Measurements from ENCODE around the gene SOX10. TPM values are rescaled to one million over a fixed set of nuclear protein-coding genes. Genes with fewer than 3 reads are reported as not detected.

Gene SOX10
- total RNA-seq, 1 experiment from 2014 or later, result not detected

GRCh38 chr22:37982938-37983859, 1.2 kb downstream of the SOX10 start:
- CTCF ChIA-PET, result no interaction called here
- TF ChIP-seq, protein P1, sequence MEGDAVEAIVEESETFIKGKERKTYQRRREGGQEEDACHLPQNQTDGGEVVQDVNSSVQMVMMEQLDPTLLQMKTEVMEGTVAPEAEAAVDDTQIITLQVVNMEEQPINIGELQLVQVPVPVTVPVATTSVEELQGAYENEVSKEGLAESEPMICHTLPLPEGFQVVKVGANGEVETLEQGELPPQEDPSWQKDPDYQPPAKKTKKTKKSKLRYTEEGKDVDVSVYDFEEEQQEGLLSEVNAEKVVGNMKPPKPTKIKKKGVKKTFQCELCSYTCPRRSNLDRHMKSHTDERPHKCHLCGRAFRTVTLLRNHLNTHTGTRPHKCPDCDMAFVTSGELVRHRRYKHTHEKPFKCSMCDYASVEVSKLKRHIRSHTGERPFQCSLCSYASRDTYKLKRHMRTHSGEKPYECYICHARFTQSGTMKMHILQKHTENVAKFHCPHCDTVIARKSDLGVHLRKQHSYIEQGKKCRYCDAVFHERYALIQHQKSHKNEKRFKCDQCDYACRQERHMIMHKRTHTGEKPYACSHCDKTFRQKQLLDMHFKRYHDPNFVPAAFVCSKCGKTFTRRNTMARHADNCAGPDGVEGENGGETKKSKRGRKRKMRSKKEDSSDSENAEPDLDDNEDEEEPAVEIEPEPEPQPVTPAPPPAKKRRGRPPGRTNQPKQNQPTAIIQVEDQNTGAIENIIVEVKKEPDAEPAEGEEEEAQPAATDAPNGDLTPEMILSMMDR (IDR thresholded peaks at IDR 0.05; ENCODE audit: insufficient read depth in 1 of 2, low read depth in 1 of 2, low read length in 1 of 2, severe bottlenecking in 1 of 2, unreplicated experiment in 1 of 2), result peak in 1 of 2 experiments; percentile 16
- no peak for DNase-seq
- intact Hi-C loops (cut with micrococcal nuclease; ENCODE audit: unreplicated experiment), result no loop called here
- Histone ChIP-seq H3K27me3 (replicated peaks; ENCODE audit: control insufficient read depth, insufficient read depth, low read length) (no peaks in the 10 kb centered on the region), H3K4me1 (no peaks in the 10 kb centered on the region), H3K9me3 (no peaks in the 10 kb centered on the region), H3K36me3 (ENCODE audit: control insufficient read depth, insufficient read depth, low read length) (no peaks in the 10 kb centered on the region), H3K4me3 (ENCODE audit: low read depth, low read length) (no peak overlapping the region)
- BruUV-seq (replicated peaks), result no TSS peak
- Mint-ChIP-seq H3K36me3 (ENCODE audit: insufficient read depth, unreplicated experiment) (peaks cover 4% of the 10 kb centered on the region), H3K4me1 (ENCODE audit: low read depth, unreplicated experiment) (no peaks in the 10 kb centered on the region), H3K27ac (ENCODE audit: unreplicated experiment) (no peak overlapping the region), H3K27me3 (ENCODE audit: insufficient read depth, unreplicated experiment) (no peaks in the 10 kb centered on the region), H3K9me3 (ENCODE audit: unreplicated experiment) (no peaks in the 10 kb centered on the region), H3K4me3 (ENCODE audit: unreplicated experiment) (no peak overlapping the region)
- POLR2A ChIA-PET, result no interaction called here

GRCh38 chr22:37982151-37982785, 2.1 kb downstream of the SOX10 start:
- Histone ChIP-seq H3K4me3 (ENCODE audit: low read depth, low read length) (no peak overlapping the region), H3K27me3 (replicated peaks; ENCODE audit: control insufficient read depth, insufficient read depth, low read length) (no peaks in the 10 kb centered on the region), H3K9me3 (no peaks in the 10 kb centered on the region), H3K36me3 (ENCODE audit: control insufficient read depth, insufficient read depth, low read length) (no peaks in the 10 kb centered on the region), H3K4me1 (no peaks in the 10 kb centered on the region)
- TF ChIP-seq, protein P1 (IDR thresholded peaks at IDR 0.05; ENCODE audit: insufficient read depth in 1 of 2, low read depth in 1 of 2, low read length in 1 of 2, severe bottlenecking in 1 of 2, unreplicated experiment in 1 of 2), result no peak
- no peak for DNase-seq
- intact Hi-C loops (cut with micrococcal nuclease; ENCODE audit: unreplicated experiment), result no loop called here
- H3K27me3 Mint-ChIP-seq (ENCODE audit: insufficient read depth, unreplicated experiment), result no peaks in the 10 kb centered on the region
- BruUV-seq (replicated peaks), result no TSS peak
- no peak overlapping the region for H3K4me3 Mint-ChIP-seq (ENCODE audit: unreplicated experiment)
- no peaks in the 10 kb centered on the region for H3K9me3 Mint-ChIP-seq (ENCODE audit: unreplicated experiment)
- ChIA-PET POLR2A (no interaction called here), CTCF (no interaction called here)
- H3K36me3 Mint-ChIP-seq (ENCODE audit: insufficient read depth, unreplicated experiment), result peaks cover 4% of the 10 kb centered on the region
- H3K4me1 Mint-ChIP-seq (ENCODE audit: low read depth, unreplicated experiment), result no peaks in the 10 kb centered on the region
- H3K27ac Mint-ChIP-seq (ENCODE audit: unreplicated experiment), result no peak overlapping the region

GRCh38 chr22:37981282-37982011, 2.9 kb downstream of the SOX10 start:
- Histone ChIP-seq H3K9me3 (no peaks in the 10 kb centered on the region), H3K4me3 (ENCODE audit: low read depth, low read length) (no peak overlapping the region), H3K4me1 (no peaks in the 10 kb centered on the region), H3K36me3 (ENCODE audit: control insufficient read depth, insufficient read depth, low read length) (no peaks in the 10 kb centered on the region), H3K27me3 (replicated peaks; ENCODE audit: control insufficient read depth, insufficient read depth, low read length) (no peaks in the 10 kb centered on the region)
- BruUV-seq (replicated peaks), result no TSS peak
- no peak overlapping the region for H3K4me3 Mint-ChIP-seq (ENCODE audit: unreplicated experiment)
- TF ChIP-seq, protein P1 (IDR thresholded peaks at IDR 0.05; ENCODE audit: insufficient read depth in 1 of 2, low read depth in 1 of 2, low read length in 1 of 2, severe bottlenecking in 1 of 2, unreplicated experiment in 1 of 2), result no peak
- peaks cover 4% of the 10 kb centered on the region for H3K36me3 Mint-ChIP-seq (ENCODE audit: insufficient read depth, unreplicated experiment)
- no peaks in the 10 kb centered on the region for H3K4me1 Mint-ChIP-seq (ENCODE audit: low read depth, unreplicated experiment)
- no peaks in the 10 kb centered on the region for H3K27me3 Mint-ChIP-seq (ENCODE audit: insufficient read depth, unreplicated experiment)
- intact Hi-C loops (cut with micrococcal nuclease; ENCODE audit: unreplicated experiment), result no loop called here
- DNase-seq, result no peak
- H3K9me3 Mint-ChIP-seq (ENCODE audit: unreplicated experiment), result no peaks in the 10 kb centered on the region
- no peak overlapping the region for H3K27ac Mint-ChIP-seq (ENCODE audit: unreplicated experiment)
- ChIA-PET CTCF (no interaction called here), POLR2A (no interaction called here)

Data from Caco-2 (cell line).